Adipose tissue (tissue), 3 donors: ENCODE results near the gene DMRT3. TPM values are rescaled to one million over a fixed set of nuclear protein-coding genes. Genes with fewer than 3 reads are reported as not detected.

Source experiments
- H3K27ac ChIP-seq: one replicate; pipeline ENCODE4 v1.5.1; 2013; ENCODE audit warnings: low read depth, low read length
- WGBS, 3 donors: extraction: QIAGEN DNeasy Blood & Tissue Kit; methylation state at CpG; one replicate each; pipeline ENCODE4 v1.1.7; 2013; 5-methylcytosine and 5-hydroxymethylcytosine counted together
- polyA plus RNA-seq, 3 donors: library from polyadenylated mRNA; stranded (reverse); fragments of 200-250 nt; gene quantifications; one replicate each; pipeline ENCODE4 v1.2.3, GENCODE V29; 2013
- donor health status: healthy with polysubstance abuse.
- donor health status: Bipolar disorder and iron deficiency.
- donor health status: healthy.

Gene DMRT3
- polyA plus RNA-seq, result under 1 TPM in 2 of 3 donors, not detected in 1; 0.05 to 0.79 TPM

GRCh38 chr9:976258-976942 is at the start of gene DMRT3:
DMRT3 (plus strand) TSS chr9:976655; CDS start chr9:977002, 347 bp downstream.
- H3K27ac ChIP-seq, result no peak within 1 kb of the TSS
- WGBS, 3 donors, result 1 to 3% (median 3%) methylated on average over 56 to 70 of the region's 70 CpGs

GRCh38 chr9:926976-927375 is 49.5 kb upstream of the DMRT3 start:
- H3K27ac ChIP-seq, result no peak overlapping the region
- 79 to 85% (median 80%) methylated on average over 8 of the region's 8 CpGs for WGBS, 3 donors

GRCh38 chr9:928363-929042 is 48.0 kb upstream of the DMRT3 start:
- H3K27ac ChIP-seq, result no peak overlapping the region
- WGBS, 3 donors, result 55 to 79% (median 71%) methylated on average over 6 of the region's 6 CpGs

GRCh38 chr9:929719-930118 is 46.7 kb upstream of the DMRT3 start:
- no peak overlapping the region for H3K27ac ChIP-seq
- WGBS, 3 donors, result 75 to 88% (median 86%) methylated on average over 4 of the region's 4 CpGs

GRCh38 chr9:933356-933755 is 43.1 kb upstream of the DMRT3 start:
- 84 to 89% (median 88%) methylated on average over 4 of the region's 4 CpGs for WGBS, 3 donors
- H3K27ac ChIP-seq, result no peak overlapping the region

GRCh38 chr9:935348-935965 is 41.0 kb upstream of the DMRT3 start:
- WGBS, 3 donors, result 10 to 38% (median 31%) methylated on average over 10 of the region's 10 CpGs
- no peak overlapping the region for H3K27ac ChIP-seq

GRCh38 chr9:942805-943580 is 33.5 kb upstream of the DMRT3 start:
- H3K27ac ChIP-seq, result no peak overlapping the region
- 50 to 66% (median 59%) methylated on average over 6 of the region's 6 CpGs for WGBS, 3 donors

- WGBS, 3 donors, result 68 to 82% (median 81%) methylated on average over 3 of the region's 3 CpGs
- H3K27ac ChIP-seq, result no peak overlapping the region
Measured at GRCh38 chr9:947985-948384, 28.5 kb upstream of the DMRT3 start.

- 78 to 90% (median 89%) methylated on average over 7 of the region's 7 CpGs for WGBS, 3 donors
- H3K27ac ChIP-seq, result no peak overlapping the region
Measured at GRCh38 chr9:948497-948896, 28.0 kb upstream of the DMRT3 start.

GRCh38 chr9:950139-950538 is 26.3 kb upstream of the DMRT3 start:
- H3K27ac ChIP-seq, result no peak overlapping the region
- WGBS, 3 donors, result 35 to 63% (median 50%) methylated on average over 1 of the region's 1 CpG

- H3K27ac ChIP-seq, result no peak overlapping the region
- 54 to 71% (median 58%) methylated on average over 4 of the region's 4 CpGs for WGBS, 3 donors
Measured at GRCh38 chr9:952546-952945, 23.9 kb upstream of the DMRT3 start.

GRCh38 chr9:959105-959504 is 17.4 kb upstream of the DMRT3 start:
- 82 to 91% (median 91%) methylated on average over 4 of the region's 4 CpGs for WGBS, 3 donors
- H3K27ac ChIP-seq, result no peak overlapping the region

- WGBS, 3 donors, result 49 to 85% (median 76%) methylated on average over 4 of the region's 4 CpGs
- no peak overlapping the region for H3K27ac ChIP-seq
Measured at GRCh38 chr9:959914-960313, 16.5 kb upstream of the DMRT3 start.

GRCh38 chr9:962023-962422 is 14.4 kb upstream of the DMRT3 start:
- no peak overlapping the region for H3K27ac ChIP-seq
- 64 to 73% (median 71%) methylated on average over 6 of the region's 6 CpGs for WGBS, 3 donors

- WGBS, 3 donors, result 15 to 24% (median 19%) methylated on average over 4 of the region's 4 CpGs
- no peak overlapping the region for H3K27ac ChIP-seq
Measured at GRCh38 chr9:965497-965896, 11.0 kb upstream of the DMRT3 start.

GRCh38 chr9:966870-967269 is 9.6 kb upstream of the DMRT3 start:
- H3K27ac ChIP-seq, result no peak overlapping the region
- WGBS, 3 donors, result 10 to 28% (median 18%) methylated on average over 3 of the region's 3 CpGs

GRCh38 chr9:967436-967835 is 9.0 kb upstream of the DMRT3 start:
- no peak overlapping the region for H3K27ac ChIP-seq
- WGBS, 3 donors, result 11 to 22% (median 12%) methylated on average over 6 of the region's 6 CpGs

- H3K27ac ChIP-seq, result no peak overlapping the region
- 9 to 20% (median 13%) methylated on average over 14 to 15 of the region's 15 CpGs for WGBS, 3 donors
Measured at GRCh38 chr9:967903-968641, 8.4 kb upstream of the DMRT3 start.
